IPS-18c (cell line): Measurements from ENCODE around the gene EIF2S2.

Experiments used
- H3K4me3 ChIP-seq: 2 replicates; pipeline ENCODE4 v1.7.0; 2013; ENCODE audit warnings: low read depth, mild to moderate bottlenecking, low read length, moderate library complexity; ENCODE audit not compliant: insufficient read depth
- H3K9me3 ChIP-seq: one replicate; pipeline ENCODE4 v1.6.1; 2013; ENCODE audit warnings: mild to moderate bottlenecking, low read length, moderate library complexity; ENCODE audit not compliant: control insufficient read depth, insufficient read depth

Gene EIF2S2

DNA sequence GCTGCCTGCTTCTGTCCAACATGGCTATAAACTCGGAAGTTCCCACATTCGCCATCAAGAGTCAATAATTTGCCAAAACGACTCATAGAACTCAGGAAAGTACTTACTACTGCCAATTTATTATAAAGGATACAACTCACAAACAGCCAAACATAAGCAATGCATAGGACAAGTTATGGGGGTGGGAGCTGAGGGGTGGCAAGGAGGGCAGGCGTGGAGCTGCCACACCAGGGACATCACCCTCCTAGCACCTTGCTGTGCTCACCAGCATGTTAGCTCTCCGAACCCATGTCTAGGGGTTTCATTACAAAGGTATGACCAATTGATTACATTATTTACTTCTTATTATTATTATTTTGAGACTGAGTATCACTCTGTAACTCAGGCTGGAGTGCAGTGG lies 12.4 kb downstream of the EIF2S2 start:
- H3K9me3 ChIP-seq, result peaks cover 2% of the 10 kb centered on the region
- no peak overlapping the region for H3K4me3 ChIP-seq

DNA sequence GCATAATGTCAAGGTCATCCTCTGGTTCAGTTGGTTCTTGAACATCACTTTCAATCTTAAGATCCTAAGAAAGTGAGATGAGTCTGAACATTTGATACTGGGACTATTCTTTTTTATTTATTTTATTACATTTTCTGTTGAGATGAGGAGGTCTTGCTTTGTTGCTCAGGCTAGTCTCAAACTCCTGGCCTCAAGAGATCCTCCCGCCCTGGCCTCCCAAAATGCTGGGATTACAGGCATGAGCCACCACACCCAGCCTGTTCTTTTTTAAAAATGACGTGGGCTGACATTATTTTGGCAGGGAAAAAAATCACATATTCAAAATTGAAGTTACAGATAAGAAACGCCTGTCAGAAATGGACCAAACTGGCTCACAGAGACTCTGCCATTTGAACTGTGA lies 13.5 kb downstream of the EIF2S2 start:
- Histone ChIP-seq H3K4me3 (no peak overlapping the region), H3K9me3 (peaks cover 2% of the 10 kb centered on the region)

DNA sequence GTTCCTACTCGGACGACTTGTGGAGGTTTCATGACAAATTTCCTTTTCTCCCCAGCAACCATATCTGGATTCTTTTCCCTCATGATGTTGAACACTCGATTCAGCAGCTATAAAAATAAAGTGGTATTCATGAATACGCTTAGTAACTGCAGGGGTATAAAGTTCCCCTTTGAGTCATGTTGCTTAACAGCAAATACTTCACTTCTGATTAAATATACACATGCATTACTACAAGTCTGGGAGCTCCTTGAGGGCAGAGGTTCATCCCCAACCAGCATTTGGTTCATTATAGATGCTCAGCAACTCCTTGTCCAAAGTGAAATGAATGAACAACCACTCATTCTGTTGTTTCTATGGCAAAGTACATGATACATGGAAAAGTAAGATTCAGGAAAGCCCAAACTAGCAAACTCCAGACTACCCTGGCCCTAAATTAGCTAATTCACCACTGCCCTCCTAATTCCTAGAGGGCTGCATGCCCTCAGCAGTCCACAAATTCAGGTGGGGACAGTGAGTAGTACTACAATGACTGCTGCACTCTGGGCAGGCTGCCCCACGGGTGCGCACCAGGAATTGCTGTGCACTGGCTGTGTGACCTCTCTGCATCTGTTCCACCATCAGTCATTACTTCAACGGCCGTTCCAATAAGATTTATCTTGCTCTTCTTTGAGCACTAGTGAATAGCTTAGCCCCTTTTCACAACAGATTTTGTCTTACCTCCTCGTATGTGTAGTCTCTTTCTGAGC lies 15.2 kb downstream of the EIF2S2 start:
- no peak overlapping the region for H3K4me3 ChIP-seq
- peaks cover 2% of the 10 kb centered on the region for H3K9me3 ChIP-seq

DNA sequence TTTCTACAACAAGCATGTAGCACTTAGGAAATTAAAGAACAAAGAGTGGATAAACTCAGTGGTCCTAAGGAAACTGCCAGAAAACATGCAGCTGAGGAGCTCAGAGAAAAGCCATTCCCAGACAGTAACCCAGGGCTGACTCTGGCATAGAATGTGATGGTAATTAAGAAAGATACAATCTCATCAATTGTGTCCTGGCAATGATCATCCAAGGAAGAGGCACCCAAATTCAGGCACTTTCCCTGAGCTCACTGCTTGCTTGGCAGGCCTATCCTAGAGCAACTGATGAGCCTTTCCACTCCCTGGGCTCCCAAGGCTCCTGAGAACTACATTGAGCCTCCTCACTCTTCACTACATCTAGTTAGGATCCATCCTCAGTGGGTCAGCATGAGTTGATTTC lies 16.2 kb downstream of the EIF2S2 start:
- H3K9me3 ChIP-seq, result peaks cover 2% of the 10 kb centered on the region
- no peak overlapping the region for H3K4me3 ChIP-seq

DNA sequence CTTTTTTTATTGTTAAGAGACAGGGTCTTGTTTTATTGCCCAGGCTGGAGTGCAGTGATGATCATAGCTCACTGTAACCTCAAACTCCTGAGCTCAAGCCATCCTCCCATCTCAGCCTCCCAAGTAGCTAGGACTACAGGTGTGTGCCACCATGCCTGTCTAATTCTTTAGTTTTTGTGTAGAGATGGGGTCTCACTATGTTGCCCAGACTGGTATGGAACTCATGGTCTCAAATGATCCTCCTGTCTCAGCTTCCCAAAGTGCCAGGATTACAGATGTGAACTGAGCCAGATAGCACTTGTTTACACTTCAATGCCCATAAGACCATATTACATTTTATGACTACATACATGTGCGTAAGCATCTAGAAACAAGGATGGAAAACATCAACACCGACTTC lies 18.1 kb downstream of the EIF2S2 start:
- no peak overlapping the region for H3K4me3 ChIP-seq
- H3K9me3 ChIP-seq, result no peaks in the 10 kb centered on the region

DNA sequence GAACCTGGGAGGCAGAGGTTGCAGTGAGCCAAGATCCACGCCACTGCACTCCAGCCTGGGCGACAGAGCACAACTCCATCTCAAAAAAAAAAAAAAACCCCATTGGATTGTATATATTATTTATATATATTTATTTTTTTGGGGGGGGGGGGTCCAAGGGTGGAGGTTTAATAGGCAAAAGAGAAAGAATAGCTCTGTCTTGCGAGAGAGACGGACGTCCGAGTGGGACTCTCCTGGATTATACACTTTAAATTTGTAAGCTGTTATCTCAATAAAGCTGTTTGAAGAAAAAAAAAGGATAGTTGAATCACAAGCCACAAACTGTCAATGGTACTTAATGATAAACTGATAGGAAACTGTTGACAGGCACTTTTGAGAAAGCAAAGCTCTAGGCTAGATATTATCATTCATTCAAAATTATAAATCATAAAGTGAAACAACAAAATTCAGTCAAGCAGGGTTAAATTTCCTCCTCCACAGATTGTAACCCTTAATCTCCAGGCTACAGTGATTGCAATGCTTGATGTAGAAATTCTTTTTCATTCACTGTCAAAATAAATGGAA lies 20.3 kb downstream of the EIF2S2 start:
- Histone ChIP-seq H3K4me3 (no peak overlapping the region), H3K9me3 (no peaks in the 10 kb centered on the region)

DNA sequence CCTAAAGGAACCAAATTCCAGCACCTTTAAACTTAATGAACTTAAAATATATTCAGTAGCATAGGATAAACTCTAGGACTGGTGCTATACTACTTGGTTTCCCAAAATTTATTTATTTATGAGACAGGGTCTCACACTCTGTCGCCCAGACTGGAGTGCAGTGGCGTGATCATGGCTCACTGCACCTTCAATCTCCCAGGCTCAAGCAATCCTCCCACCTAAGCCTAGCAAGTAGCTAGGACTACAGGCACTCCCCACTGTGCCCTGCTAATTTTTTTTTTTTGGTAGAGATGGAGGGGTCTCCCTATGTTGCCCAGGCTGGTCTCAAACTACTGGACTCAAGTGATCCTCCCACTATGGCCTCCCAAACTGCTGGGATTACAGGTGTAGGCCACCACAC lies 21.4 kb downstream of the EIF2S2 start:
- no peak overlapping the region for H3K4me3 ChIP-seq

DNA sequence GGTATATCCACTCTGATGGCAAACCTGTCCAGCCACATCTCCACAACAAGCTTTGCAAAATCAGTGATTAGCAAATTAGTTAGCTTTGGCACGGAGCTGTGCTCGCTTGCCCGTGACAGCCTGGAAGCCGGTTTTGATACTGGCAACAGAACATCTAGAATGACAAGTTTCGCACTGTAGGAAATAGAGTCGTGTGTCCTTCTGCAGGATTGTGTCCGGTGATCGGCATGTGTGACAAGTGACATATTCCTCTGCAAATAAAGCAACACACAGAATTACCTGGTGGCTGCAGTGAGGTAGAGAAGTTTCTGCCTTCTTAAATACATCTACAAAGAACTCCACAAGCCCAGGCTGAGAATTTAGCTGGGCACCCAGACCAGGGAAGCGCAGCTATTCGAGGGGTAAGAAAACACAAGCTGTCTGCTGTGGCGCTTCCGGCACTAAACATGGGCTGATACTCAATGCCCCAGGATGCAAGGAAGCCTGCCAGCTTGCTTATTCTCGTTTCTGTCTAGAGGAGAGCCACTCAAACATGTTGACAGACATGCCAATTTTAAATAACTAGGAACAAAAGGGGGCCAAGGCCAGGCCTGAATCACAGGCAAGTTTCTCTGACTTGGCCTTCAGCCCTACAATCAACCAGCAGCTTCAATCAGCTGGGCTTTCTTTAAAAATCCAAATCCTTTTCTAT lies 22.2 kb downstream of the EIF2S2 start:
- H3K4me3 ChIP-seq, result no peak overlapping the region
- H3K9me3 ChIP-seq, result no peaks in the 10 kb centered on the region

More for the DNA sequence above, 21.4 kb downstream of the EIF2S2 start:
- no peaks in the 10 kb centered on the region for H3K9me3 ChIP-seq

DNA sequence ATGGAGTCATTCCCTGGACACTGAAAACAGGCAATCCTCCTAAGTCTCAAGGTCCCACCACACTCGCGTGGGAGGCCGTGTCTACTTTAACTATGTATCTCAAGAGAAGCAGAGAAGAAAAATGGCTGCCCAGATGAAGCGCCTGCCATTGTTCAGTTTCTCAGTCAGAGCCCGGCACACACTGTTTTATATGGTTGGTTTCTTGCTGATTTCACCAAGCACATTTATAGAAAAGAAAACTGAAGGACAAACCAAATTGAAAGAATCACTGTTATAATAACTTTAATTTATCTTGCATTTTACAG lies 22.9 kb downstream of the EIF2S2 start:
- Histone ChIP-seq H3K4me3 (no peak overlapping the region), H3K9me3 (no peaks in the 10 kb centered on the region)

DNA sequence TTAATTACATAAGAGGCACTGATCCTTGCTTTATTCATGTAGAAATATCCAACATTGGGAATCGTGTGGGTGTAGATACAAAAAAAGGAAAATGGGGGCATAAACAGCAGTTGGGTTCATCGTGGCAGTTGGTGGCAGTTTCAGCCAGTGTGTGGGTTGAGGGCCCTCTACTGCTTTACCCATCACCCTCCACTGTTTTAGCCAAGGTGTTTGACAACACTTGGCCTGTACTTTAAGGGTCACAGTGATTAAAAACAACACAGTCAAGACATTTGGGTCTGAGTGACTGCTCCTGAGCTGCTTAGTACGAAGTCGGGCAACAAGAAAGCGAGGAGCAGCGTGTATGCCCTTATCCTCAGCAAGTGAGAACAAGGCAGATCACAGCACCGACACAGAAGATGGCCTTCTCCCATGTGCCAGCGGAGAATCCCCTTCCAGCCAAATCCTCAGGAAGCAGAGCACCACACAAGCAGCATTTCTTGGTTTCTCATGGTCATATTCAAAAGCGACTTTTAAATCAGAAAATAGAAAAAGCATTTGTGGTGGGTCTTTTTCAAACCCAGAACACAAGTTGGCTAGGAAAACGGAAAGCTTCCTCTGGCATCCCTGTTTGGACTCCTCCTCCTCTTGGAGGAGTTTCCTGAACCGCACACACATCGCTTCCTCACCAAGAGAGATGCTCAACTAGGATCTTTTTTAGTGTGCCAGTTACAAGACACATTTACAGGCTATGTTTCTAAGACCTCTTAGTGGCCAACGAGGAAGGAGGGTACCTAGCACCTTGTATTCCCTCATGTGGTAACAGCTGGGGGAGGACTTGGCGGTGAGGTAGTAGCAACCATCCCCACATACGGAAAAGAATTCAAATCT lies 23.5 kb downstream of the EIF2S2 start:
- Histone ChIP-seq H3K9me3 (no peaks in the 10 kb centered on the region), H3K4me3 (no peak overlapping the region)

DNA sequence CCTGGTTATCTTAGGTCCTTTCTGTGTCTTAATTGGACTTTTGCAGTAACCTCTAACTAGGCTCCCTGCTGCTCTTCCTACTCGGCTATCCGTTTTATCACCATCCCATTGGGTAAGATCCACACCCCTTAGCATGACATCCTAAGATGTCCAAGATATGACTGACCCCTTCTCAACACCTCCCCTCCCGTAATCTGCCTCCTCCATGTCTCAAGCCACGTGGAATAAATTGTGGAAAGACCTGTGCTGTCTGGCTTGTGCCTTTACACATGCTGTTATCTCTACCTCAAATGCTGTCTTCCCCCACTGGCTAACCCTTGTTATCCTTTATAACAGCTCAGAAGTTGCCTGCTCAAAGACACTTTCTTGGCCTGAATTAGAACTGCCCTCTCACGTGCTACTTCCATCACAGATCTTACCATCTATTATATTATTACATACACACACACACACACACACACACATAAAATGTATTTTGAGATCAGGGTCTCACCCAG lies 26.5 kb downstream of the EIF2S2 start:
- no peaks in the 10 kb centered on the region for H3K9me3 ChIP-seq
- H3K4me3 ChIP-seq, result no peak overlapping the region

DNA sequence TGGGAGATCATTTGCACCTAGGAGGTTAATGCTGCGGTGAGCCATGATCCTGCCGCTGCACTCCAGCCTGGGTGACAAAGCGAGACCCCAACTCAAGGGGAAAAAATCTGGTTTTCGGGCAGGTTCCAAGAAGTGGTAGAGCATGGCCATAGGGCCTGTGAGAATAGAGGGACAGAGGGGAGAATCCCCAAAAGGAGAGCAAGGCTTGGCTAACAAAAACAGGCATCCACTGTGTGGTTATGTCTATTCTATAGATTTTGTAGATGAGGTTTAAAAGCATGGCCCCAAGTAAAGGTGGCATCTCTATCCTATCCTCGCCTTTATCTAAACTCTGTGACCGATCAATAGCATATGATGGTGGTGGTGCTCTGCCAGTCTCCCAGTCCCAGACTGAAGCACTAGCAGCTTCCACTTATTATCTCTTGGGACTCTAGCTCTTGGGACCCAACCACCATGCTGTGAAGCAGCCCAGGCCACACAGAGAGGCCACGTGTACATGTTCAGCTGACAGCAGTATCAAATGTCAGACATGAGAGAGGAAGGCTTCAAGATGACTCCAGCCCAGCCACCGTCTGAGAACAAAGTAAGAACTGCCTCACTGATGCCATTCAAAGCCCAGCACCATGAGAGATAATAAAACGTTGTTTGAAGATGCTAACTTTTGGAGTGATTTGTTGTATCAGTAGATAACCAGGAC lies 27.7 kb downstream of the EIF2S2 start:
- Histone ChIP-seq H3K4me3 (no peak overlapping the region), H3K9me3 (no peaks in the 10 kb centered on the region)

DNA sequence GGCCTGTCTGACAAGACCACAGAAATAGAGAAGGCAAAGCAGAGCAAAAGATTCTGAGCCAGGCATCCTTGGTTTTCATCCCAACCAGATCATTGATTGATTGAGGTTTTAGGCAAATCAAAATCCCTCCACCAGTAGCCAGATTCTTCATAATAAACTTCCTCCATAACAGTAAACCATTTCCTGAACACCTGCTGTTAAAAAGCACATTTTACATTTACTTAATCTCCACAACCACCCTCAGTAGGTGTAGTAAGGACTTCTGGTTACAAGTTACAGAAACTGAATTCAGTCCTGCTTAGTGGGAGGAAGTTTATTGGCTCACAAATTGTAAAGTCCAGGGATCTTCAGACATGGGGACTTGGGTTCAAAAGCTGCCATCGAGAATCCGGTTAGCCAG lies 28.3 kb downstream of the EIF2S2 start:
- no peaks in the 10 kb centered on the region for H3K9me3 ChIP-seq
- no peak overlapping the region for H3K4me3 ChIP-seq

DNA sequence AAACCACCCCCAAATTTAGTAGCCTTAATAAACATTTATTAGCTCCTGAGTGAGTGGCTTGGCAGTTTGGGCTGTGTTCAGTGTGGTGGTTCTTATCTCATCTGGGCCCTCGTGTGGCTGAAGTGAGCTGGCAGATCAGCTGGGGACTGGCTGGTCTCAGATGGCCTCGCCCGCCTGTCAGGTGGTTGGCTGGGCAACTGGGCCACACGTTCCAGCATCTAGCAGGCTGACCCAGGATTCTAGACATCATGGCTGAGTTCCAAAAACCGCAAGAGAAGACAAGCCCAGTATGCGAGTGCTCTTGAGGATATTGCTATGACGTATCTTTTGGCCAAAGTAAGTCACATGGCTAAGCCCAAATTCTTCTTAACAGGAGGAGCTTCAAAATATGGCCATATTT lies 28.9 kb downstream of the EIF2S2 start:
- Histone ChIP-seq H3K9me3 (no peaks in the 10 kb centered on the region), H3K4me3 (no peak overlapping the region)

DNA sequence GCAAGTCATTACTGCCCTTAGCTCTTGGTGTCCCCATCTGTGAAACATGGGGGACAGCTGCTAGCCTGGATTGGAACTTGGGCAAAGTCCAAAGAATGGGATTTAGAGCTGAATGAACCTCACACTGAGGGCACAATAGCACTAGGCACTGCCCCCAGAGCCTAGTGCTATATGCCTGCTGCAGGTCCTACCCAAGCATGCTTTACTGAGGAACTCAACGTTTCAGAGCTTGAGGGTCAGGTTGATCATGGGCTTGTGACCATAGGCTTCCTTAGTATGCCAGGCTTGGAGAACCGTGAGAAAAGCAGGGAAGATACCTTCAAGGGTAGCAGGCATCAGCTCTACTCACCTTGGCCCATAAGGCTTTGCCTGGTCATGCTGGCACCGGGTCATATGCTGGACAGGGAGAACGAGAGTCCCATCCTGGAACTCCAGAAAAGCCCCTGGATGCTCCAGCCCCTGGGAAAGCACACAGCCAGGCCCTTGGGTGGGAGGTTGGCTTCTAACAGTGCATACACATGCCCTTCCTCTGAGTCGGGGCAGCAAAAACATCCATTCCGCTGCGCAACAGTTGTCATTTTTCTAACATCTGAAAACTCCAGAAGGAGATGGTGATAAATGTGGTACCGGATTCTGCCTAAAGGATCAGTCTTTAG lies 29.7 kb downstream of the EIF2S2 start:
- H3K9me3 ChIP-seq, result no peaks in the 10 kb centered on the region
- H3K4me3 ChIP-seq, result no peak overlapping the region

DNA sequence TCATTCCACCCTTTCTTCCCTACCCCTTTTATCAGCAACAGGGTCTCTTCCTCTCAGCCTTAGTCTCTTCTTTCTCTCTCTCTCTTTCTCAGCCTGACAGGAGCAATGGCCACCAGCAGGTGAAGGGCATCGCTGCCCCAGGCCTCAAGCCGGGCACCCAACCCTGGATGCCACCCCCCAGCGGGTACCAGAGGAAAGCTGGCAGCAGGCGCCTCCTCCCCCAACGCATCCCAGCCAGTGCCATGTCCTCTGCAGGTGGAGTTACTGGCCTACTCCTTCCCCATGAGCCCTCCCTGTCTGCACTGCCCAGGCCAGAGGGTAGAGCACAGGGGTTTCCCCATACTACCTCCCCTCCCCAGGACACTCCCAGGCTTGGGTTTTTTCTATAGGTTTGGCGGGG lies 32.2 kb downstream of the EIF2S2 start:
- Histone ChIP-seq H3K9me3 (no peaks in the 10 kb centered on the region), H3K4me3 (no peak overlapping the region)

DNA sequence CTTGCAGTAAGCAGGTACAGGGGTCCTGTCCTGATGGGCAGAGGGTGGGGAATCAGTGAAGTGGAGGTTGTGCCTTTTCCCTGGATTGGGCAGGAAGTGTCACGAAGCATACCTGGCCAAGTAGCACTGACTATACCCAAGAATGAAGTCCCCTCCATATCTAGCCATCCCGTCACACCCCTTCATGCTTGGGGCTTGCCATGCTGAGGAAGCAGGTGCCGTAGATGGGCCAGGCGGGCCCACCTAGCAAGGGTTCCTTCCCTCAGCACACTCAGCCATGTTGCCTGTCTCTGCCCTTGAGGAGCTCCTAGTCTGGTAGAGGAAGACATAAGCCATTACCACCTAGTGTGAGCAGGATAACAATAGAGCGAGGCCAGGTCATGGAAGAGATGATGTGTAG lies 33.5 kb downstream of the EIF2S2 start:
- Histone ChIP-seq H3K4me3 (no peak overlapping the region), H3K9me3 (no peaks in the 10 kb centered on the region)
